SK-N-SH (cell line): ENCODE data around the gene STON2.

Experiments
- EP300 ChIP-seq, 2 experiments: IDR thresholded peaks; 2 replicates each; pipeline versions ENCODE4 v1.4.0 to v1.6.1; 2012; ENCODE audit warnings: borderline replicate concordance in 1 of 2, low read depth in 1 of 2, low read length in 1 of 2
- EZH2phosphoT487 ChIP-seq: fragments of 200-600 bp; sonication (generic); IDR thresholded peaks from 2 replicates; pipeline ENCODE4 v1.6.1; 2017; ENCODE audit warnings: low read depth, mixed run types, mild to moderate bottlenecking, antibody characterized with exemption, moderate library complexity, borderline replicate concordance
- GABPA ChIP-seq: IDR thresholded peaks from 2 replicates; pipeline ENCODE4 v1.4.0; 2012; ENCODE audit warnings: low read depth, mild to moderate bottlenecking
- RFX5 ChIP-seq: IDR thresholded peaks from 2 replicates; pipeline ENCODE4 v1.6.1; 2012; ENCODE audit warnings: mild to moderate bottlenecking, improper control_type of control experiment, low read length
- TF ChIP-seq, protein P1 (sequence below): fragments of 200-600 bp; sonication (generic); IDR thresholded peaks from 2 replicates; pipeline ENCODE4 v1.6.1; 2017; ENCODE audit warnings: antibody characterized with exemption, mild to moderate bottlenecking, moderate library complexity
- TF ChIP-seq, protein P2 (sequence below): IDR thresholded peaks from 2 replicates; pipeline ENCODE4 v1.4.0; 2012; ENCODE audit warnings: low read depth, borderline replicate concordance

DNA sequence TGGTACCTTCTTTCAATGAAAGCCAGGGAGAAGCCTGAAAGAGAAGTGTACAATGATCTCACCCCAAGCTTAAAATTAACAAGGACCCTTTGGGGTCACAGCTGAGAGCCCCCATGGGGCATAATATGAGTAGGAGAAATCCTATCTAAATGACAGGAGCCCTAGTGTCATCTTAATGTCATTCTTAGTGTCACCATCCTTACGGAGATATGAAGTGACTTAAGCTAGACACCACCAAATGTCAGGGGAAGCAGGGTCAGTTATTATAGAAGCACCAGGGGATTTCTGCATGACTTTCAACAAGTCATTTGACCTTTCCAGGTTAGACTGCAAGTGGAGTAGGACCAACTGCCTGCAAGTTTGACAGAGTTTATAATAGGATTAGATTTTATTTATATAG lies 28.9 kb upstream of the STON2 start:
- TF ChIP-seq EP300 (IDR thresholded peaks at IDR 0.05; ENCODE audit: borderline replicate concordance in 1 of 2, low read depth in 1 of 2, low read length in 1 of 2) = no peak
- TF ChIP-seq, protein P1, sequence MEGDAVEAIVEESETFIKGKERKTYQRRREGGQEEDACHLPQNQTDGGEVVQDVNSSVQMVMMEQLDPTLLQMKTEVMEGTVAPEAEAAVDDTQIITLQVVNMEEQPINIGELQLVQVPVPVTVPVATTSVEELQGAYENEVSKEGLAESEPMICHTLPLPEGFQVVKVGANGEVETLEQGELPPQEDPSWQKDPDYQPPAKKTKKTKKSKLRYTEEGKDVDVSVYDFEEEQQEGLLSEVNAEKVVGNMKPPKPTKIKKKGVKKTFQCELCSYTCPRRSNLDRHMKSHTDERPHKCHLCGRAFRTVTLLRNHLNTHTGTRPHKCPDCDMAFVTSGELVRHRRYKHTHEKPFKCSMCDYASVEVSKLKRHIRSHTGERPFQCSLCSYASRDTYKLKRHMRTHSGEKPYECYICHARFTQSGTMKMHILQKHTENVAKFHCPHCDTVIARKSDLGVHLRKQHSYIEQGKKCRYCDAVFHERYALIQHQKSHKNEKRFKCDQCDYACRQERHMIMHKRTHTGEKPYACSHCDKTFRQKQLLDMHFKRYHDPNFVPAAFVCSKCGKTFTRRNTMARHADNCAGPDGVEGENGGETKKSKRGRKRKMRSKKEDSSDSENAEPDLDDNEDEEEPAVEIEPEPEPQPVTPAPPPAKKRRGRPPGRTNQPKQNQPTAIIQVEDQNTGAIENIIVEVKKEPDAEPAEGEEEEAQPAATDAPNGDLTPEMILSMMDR = no peak
- TF ChIP-seq, protein P2, sequence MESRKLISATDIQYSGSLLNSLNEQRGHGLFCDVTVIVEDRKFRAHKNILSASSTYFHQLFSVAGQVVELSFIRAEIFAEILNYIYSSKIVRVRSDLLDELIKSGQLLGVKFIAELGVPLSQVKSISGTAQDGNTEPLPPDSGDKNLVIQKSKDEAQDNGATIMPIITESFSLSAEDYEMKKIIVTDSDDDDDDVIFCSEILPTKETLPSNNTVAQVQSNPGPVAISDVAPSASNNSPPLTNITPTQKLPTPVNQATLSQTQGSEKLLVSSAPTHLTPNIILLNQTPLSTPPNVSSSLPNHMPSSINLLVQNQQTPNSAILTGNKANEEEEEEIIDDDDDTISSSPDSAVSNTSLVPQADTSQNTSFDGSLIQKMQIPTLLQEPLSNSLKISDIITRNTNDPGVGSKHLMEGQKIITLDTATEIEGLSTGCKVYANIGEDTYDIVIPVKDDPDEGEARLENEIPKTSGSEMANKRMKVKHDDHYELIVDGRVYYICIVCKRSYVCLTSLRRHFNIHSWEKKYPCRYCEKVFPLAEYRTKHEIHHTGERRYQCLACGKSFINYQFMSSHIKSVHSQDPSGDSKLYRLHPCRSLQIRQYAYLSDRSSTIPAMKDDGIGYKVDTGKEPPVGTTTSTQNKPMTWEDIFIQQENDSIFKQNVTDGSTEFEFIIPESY = no peak
- no peak for TF ChIP-seq RFX5
- TF ChIP-seq GABPA = no peak
- TF ChIP-seq EZH2phosphoT487 = no peak
